ENCODE results near the gene PPP1R9B. TPM values are rescaled to one million over a fixed set of nuclear protein-coding genes. Genes with fewer than 3 reads are reported as not detected.

Gene PPP1R9B
- total RNA-seq, 1 donor from 2014 or later: 29.7 TPM

DNA sequence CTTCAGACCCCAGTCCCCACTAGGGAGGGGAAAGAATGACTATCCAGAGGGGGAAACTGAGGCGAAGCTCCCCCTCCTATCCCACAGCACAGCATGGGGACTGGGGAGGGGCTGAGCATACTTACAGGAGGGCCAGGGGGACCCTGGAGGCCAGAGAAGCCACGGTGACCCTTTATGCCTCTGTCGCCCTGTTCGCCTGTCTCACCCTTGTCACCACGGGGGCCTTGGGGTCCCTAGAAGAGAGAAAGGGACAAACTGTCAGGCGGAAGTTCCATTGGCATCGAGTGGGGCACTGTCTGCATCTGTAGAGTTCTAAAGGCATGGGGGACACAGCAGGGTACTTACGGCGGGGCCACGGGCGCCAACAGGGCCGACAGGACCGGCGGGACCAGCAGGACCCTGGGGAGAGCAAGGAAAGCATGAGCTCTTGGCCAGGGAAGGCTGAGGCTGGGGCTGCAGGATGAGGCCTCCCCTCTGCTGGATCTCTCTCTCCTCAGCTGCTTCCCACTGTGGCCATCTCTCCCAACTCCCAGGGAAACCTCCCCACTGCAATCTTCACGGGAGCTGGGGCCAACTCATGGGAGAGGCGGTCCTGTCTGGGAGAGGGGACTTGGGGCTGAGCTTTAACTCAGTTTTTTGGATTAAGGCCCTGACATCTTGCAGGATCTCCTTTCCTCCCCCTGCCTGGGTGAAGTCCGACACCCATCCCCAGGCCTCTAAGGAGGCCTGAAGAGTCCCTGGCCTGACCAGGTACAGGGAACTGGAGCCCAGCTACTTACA lies 37.5 kb upstream of the PPP1R9B start:
- DNase-seq (ENCODE audit: low read depth, low spot score): no peak

DNA sequence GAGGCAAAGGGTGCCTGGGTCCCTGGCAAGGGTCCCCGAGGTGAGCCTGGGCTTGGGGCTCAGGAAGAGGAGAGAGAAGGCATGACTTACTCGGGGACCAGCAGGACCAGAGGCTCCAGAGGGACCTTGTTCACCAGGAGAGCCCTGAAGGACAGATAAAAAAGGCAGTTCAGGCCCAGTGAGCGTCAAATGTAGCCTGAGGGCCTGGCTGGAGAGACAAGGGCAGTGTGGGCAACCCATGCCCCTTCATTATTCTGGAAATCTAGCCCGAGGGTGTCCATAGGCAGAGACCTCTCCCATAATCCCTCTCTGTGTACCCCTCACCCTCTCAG lies 36.9 kb upstream of the PPP1R9B start:
- no peak for DNase-seq (ENCODE audit: low read depth, low spot score)

DNA sequence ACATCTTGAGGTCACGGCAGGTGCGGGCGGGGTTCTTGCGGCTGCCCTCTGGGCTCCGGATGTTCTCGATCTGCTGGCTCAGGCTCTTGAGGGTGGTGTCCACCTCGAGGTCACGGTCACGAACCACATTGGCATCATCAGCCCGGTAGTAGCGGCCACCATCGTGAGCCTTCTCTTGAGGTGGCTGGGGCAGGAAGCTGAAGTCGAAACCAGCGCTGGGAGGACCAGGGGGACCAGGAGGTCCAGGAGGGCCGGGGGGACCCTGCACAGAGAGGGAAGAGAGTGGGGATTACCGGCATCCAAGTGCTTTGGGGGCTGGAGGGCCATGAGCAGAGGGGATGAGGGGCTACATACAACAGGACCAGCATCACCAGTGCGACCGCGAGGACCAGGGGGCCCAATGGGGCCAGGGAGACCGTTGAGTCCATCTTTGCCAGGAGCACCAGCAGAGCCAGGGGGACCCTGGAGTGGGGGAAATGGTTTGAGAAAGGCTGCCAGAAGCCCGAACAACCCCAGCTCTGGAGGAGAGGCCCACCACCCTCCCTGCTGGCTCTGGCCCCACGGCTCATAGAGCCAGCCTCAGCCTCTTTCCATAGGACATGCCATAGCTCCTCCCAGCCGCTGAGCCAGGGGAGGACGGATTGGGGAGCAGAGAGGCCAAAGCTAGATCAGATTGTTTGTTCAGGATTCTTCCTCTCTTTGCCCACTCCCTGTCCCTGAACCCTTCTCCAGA lies 36.4 kb upstream of the PPP1R9B start:
- DNase-seq (ENCODE audit: low read depth, low spot score): no peak

DNA sequence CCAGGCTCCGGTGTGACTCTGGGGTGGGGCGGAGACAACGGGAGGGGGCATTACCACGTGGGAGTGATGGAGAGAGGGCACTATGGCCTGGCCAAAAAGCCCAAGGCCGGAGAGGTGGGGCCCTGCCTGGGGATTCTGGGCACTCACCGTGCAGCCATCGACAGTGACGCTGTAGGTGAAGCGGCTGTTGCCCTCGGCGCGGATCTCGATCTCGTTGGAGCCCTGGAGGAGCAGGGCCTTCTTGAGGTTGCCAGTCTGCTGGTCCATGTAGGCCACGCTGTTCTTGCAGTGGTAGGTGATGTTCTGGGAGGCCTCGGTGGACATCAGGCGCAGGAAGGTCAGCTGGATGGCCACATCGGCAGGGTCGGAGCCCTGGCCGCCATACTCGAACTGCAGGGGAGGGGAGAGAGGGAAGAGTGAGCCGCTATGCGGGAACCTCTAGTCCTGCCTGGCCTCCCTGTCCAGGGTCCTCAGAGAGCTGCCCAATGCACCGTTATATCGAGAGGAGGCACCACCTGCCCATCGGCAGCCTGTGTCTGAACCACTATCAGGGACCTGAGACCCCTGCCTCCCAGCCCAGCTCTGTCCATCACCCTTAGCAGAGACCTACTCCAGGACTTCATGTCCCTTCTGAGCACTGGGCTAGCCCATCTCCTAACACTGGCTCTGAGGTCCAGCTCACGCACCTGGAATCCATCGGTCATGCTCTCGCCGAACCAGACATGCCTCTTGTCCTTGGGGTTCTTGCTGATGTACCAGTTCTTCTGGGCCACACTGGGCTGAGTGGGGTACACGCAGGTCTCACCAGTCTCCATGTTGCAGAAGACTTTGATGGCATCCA lies 35.4 kb upstream of the PPP1R9B start:
- no peak for DNase-seq (ENCODE audit: low read depth, low spot score)

GRCh38 chr17:50184611-50185398 lies 34.3 kb upstream of the PPP1R9B start:
- no peak for DNase-seq (ENCODE audit: low read depth, low spot score)

GRCh38 chr17:50184064-50184463 lies 33.6 kb upstream of the PPP1R9B start:
- DNase-seq (ENCODE audit: low read depth, low spot score): no peak

- DNase-seq (ENCODE audit: low read depth, low spot score): no peak
These were observed 33.0 kb upstream of the PPP1R9B start for GRCh38 chr17:50183421-50183994.

DNA sequence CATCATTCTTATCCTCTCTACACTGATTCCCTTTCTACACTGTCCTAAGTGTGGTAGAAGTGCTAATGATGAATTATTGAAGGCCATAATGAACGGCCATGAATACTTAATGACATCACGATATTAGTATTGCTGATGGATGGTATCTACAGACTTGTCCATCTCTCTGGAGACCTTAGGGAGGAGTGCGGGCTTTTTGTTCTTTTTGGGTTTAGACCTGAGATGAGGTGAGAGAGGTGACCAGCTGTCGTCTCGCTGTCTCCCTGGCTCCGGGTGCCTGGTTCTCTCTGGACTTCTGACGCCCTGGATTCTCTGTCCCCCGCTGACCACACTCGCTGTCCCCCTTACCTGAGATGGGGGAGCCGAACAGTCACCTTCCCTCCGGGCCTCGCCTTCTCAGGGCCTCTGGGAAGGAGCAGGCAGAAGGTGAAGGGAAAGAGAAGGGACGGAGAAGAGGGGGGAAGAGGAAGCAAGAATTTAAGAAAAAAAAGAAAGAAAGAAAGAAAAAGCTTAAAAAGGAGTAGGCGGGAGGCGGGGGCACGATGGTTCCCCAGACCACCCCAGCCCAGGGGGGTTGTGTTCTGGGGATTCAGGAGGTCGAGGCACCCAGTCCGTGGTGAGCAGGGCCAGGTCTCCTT lies 32.4 kb upstream of the PPP1R9B start:
- DNase-seq (ENCODE audit: low read depth, low spot score): no peak

GRCh38 chr17:50181591-50182560 lies 31.4 kb upstream of the PPP1R9B start:
- DNase-seq (ENCODE audit: low read depth, low spot score): no peak

- DNase-seq (ENCODE audit: low read depth, low spot score): no peak
These were observed 30.7 kb upstream of the PPP1R9B start for GRCh38 chr17:50181144-50181543.

DNA sequence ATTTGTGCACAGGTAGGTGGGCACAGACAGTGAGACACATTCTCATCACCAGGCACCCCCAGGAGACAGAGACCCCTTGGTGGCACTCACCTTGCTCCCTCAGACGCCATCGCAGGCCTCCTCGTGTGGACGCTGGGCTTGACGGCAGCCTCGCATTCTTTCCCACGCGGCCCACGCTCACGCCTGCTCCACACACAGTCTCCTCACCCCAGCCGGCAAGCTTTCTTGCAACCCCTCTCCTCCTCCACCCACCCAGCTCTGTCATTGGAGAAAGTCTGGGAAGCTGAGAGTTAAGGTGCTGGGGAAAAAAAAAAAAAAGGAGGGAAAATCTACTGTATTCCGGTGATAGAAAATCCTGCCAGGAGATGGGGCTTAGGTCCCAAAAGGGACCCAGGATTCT lies 30.1 kb upstream of the PPP1R9B start:
- no peak for DNase-seq (ENCODE audit: low read depth, low spot score)

DNA sequence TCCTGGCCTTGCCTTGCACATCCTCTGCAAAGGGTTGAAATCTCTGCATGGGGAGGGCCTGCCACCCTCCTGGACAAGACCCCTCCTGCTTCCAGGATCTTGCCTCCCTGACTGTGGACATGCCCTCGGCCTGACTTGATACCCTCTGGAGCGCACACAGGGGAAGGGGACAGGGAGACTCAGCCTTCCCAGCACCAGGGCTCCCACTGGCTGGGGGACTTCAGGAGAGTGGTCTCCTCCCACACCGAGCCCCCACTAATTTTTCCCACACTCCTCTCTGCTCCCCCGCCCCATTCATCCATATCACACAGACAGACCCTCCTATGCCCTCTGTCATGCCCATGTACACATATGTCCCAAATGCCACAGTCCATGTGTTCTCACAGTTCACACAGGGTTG lies 29.6 kb upstream of the PPP1R9B start:
- DNase-seq (ENCODE audit: low read depth, low spot score): no peak

GRCh38 chr17:50177983-50178834 lies 27.7 kb upstream of the PPP1R9B start:
- DNase-seq (ENCODE audit: low read depth, low spot score): peak; percentile 47

DNA sequence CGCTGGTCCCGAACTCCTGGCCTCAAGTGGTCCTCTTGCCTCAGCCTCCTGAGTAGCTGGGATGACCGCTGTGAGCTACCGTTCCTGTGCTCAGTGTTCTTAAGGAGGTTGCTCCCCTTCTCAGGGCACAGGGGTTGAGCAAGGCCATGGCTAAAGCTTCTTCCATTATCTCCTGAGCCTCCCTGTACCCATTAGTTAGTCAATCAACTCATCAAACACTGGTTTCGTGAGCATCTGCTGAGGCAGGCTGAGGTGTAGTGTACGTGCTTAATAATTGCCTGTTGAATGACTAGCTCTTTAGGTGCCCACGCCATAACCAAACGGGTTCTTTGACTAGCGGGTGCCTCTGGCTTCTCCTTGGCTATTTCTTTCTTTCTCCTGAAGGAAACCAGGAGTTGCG lies 27.0 kb upstream of the PPP1R9B start:
- no peak for DNase-seq (ENCODE audit: low read depth, low spot score)

GRCh38 chr17:50176559-50177357 lies 26.3 kb upstream of the PPP1R9B start:
- DNase-seq (ENCODE audit: low read depth, low spot score): no peak

DNA sequence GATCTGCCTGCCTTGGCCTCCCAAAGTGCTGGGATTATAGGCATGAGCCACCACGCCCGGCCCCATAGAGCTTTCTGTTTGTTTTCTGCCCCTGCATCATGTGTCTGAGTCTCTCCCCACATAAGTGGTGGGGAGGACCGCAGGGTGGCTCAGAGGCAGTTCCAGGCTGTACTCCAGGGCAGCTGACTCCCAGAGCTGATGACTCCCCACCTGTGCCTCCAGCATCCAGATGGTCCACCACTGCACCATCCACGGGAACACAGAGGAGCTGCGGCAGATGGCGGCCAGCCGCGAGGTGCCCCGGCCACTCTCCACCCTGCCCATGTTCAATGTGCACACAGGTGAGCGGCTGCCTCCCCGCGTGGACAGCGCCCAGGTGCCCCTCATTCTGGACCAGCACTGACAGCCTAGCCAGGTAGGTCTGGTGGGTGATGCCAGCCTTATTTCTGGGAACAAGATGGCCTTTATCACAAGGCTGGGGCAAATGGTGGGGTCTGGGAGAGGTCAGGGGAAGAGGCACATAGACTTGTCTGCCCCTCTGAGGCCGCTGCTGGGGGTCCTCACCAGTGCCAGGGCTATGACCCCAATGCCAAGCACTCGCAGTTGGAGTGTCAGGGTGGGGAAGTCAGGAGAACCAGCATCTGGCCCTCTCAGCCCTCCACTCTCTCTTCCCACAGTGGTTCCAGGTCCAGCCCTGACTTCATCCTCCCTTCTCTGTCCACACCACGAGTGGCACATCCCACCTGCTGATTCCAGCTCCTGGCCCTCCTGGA lies 24.7 kb upstream of the PPP1R9B start:
- no peak for DNase-seq (ENCODE audit: low read depth, low spot score)

DNA sequence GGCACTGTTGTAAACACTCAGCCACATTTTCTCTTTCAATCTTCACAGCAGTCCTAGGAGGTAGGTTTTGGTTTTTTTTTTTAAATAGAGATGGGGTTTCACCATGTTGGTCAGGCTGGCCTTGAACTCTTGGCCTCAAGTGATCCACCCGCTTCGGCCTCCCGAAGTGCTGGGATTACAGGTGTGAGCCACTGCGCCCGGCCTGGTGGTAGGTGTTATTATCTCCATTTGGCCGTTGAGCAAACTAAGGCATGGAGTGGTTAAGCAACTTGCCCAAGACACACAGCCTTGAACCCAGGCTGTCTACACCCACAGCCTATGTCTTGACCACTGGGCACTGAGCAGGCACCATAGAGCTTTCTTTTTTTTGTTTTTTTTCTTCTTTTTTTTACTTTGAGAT lies 24.0 kb upstream of the PPP1R9B start:
- no peak for DNase-seq (ENCODE audit: low read depth, low spot score)

Data from pulmonary artery endothelial cell (primary cell).